Neural cell (in vitro differentiated cells): Measurements from ENCODE around the gene MIPOL1. TPM values are rescaled to one million over a fixed set of nuclear protein-coding genes. Genes with fewer than 3 reads are reported as not detected.
A peak's percentile ranks its signal among the peaks of the same experiment; 100 is the strongest.
"Not testable (repeated sequence)": the region's sequence is repeated elsewhere in the genome, so short reads cannot be mapped to it uniquely, and the experiment has no call there.

Experiments
- H2AFZ ChIP-seq: fragments of 200-600, 300-800 bp; sonication (generic), shearing (Covaris generic); 2 replicates; pipeline ENCODE4 v1.6.0; 2014; ENCODE audit warnings: low read depth, mild to moderate bottlenecking, antibody characterized with exemption, low read length, moderate library complexity
- H3F3A ChIP-seq: fragments of 200-600 bp; shearing (Covaris generic); 2 replicates; pipeline ENCODE4 v1.6.1; 2016; ENCODE audit warnings: mild to moderate bottlenecking, moderate library complexity, mixed read lengths, antibody characterized with exemption, low read length; ENCODE audit not compliant: insufficient read depth, poor library complexity, severe bottlenecking
- H3K27ac ChIP-seq: fragments of 200-600, 300-800 bp; sonication (generic), shearing (Covaris generic); 2 replicates; pipeline ENCODE4 v1.5.1; 2014; ENCODE audit warnings: mild to moderate bottlenecking, low read length, moderate library complexity
- H3K27me3 ChIP-seq: fragments of 300-800, 200-600 bp; sonication (generic), shearing (Covaris generic); 2 replicates; pipeline ENCODE4 v1.6.0; 2014; ENCODE audit warnings: mild to moderate bottlenecking, low read depth, low read length, moderate library complexity; ENCODE audit not compliant: insufficient read depth
- H3K36me3 ChIP-seq: fragments of 300-800, 200-600 bp; sonication (generic), shearing (Covaris generic); 2 replicates; pipeline ENCODE4 v1.5.1; 2014; ENCODE audit warnings: mild to moderate bottlenecking, antibody characterized with exemption, low read length, moderate library complexity; ENCODE audit not compliant: insufficient read depth
- H3K4me2 ChIP-seq: fragments of 300-800, 200-600 bp; sonication (generic), shearing (Covaris generic); 2 replicates; pipeline ENCODE4 v1.6.0; 2014; ENCODE audit warnings: mild to moderate bottlenecking, low read length
- H3K4me3 ChIP-seq: fragments of 300-800, 200-600 bp; sonication (generic), shearing (Covaris generic); 2 replicates; pipeline ENCODE4 v1.5.1; 2014; ENCODE audit warnings: mild to moderate bottlenecking, low read length, moderate library complexity
- H3K79me2 ChIP-seq: fragments of 200-600 bp; shearing (Covaris generic); replicated peaks from 2 replicates; pipeline ENCODE4 v1.6.0; 2014; ENCODE audit warnings: mild to moderate bottlenecking, low read length, moderate library complexity; ENCODE audit not compliant: insufficient read depth
- H3K9ac ChIP-seq: fragments of 300-800, 200-600 bp; sonication (generic), shearing (Covaris generic); 2 replicates; pipeline ENCODE4 v1.6.1; 2016; ENCODE audit warnings: mild to moderate bottlenecking, low read length, mixed read lengths
- H3K9me2 ChIP-seq: fragments of 200-600 bp; shearing (Covaris generic); 2 replicates; pipeline ENCODE4 v1.6.1; 2016; ENCODE audit warnings: mild to moderate bottlenecking, low read length, mixed read lengths; ENCODE audit not compliant: insufficient read depth
- H3K9me3 ChIP-seq: fragments of 200-600, 300-800 bp; sonication (generic), shearing (Covaris generic); 2 replicates; pipeline ENCODE4 v1.6.1; 2016; ENCODE audit warnings: mild to moderate bottlenecking, mixed run types, low read length, moderate library complexity, mixed read lengths
- H4K20me1 ChIP-seq: fragments of 200-600 bp; shearing (Covaris generic); 2 replicates; pipeline ENCODE4 v1.6.1; 2016; ENCODE audit warnings: mild to moderate bottlenecking, mixed run types; ENCODE audit not compliant: insufficient read depth
- EP300 ChIP-seq: fragments of 450-650 bp; conservative IDR thresholded peaks from 2 replicates; pipeline ENCODE4 v1.6.1; 2014; ENCODE audit warnings: antibody characterized with exemption, mild to moderate bottlenecking, moderate library complexity; ENCODE audit not compliant: poor library complexity, severe bottlenecking
- EZH2 ChIP-seq: fragments of 200-600, 300-800 bp; shearing (Covaris generic), sonication (generic); IDR thresholded peaks from 2 replicates; pipeline ENCODE4 v1.6.1; 2014; ENCODE audit warnings: antibody characterized with exemption, low read length, borderline replicate concordance, mild to moderate bottlenecking; ENCODE audit not compliant: insufficient read depth, poor library complexity, severe bottlenecking
- MXI1 ChIP-seq: fragments of 450-650 bp; conservative IDR thresholded peaks from 2 replicates; pipeline ENCODE4 v1.6.1; 2014; ENCODE audit warnings: antibody characterized with exemption, mild to moderate bottlenecking; ENCODE audit not compliant: poor library complexity, severe bottlenecking
- POLR2AphosphoS5 ChIP-seq: IDR thresholded peaks from 2 replicates; pipeline ENCODE4 v1.6.1; 2012
- RAD21 ChIP-seq: fragments of 450-650 bp; conservative IDR thresholded peaks from 2 replicates; pipeline ENCODE4 v1.6.1; 2014; ENCODE audit warnings: antibody characterized with exemption, mild to moderate bottlenecking, moderate library complexity
- SMC3 ChIP-seq: fragments of 450-650 bp; conservative IDR thresholded peaks from 2 replicates; pipeline ENCODE4 v1.6.1; 2014; ENCODE audit warnings: antibody characterized with exemption, mild to moderate bottlenecking, moderate library complexity; ENCODE audit not compliant: poor library complexity
- TAF1 ChIP-seq: IDR thresholded peaks from 2 replicates; pipeline ENCODE4 v1.6.1; 2012; ENCODE audit warnings: low read depth
- polyA plus RNA-seq: library from polyadenylated mRNA; depleted of rRNA; stranded (reverse); fragments of >200 nt; gene quantifications from 2 replicates; pipeline ENCODE4 v1.2.3, GENCODE V29; 2014
- TF ChIP-seq, protein P1 (sequence below): fragments of 450-650 bp; IDR thresholded peaks from 2 replicates; pipeline ENCODE4 v1.5.1; 2014; ENCODE audit warnings: antibody characterized with exemption, mild to moderate bottlenecking, moderate library complexity; ENCODE audit not compliant: poor library complexity, severe bottlenecking
- TF ChIP-seq, protein P2 (sequence below): IDR thresholded peaks from 2 replicates; pipeline ENCODE4 v1.6.1; 2012; ENCODE audit warnings: borderline replicate concordance

MIPOL1 gene
- polyA plus RNA-seq, 1 donor from 2014 or later, result 1.3 TPM

DNA sequence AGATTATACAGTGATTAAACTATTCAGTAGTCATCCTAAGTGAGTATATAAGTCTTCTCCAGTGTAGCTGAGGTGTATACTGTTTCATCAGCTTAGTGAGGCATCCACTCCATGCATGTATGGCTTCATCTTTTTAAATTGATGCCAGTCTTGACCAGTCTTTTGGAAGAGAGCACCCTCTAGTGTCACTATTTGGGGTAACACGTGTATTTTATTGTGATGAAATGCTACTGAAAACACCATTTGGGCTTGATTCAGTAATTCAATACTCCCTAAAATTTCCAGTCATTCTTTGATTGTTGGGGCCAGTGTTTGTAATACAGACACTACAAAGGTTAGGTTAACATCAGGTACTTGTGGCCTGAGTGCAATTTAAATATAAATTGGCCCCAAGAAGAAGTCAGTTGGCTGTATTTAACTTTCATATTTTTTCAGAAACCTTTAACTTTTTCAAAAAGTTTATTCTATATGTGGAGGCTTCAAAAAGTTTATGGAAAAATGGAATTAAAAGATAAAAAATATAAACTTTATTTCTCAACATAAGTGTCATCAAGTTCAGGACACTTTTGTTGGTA is 35.3 kb downstream of the MIPOL1 start:
- Histone ChIP-seq H3K4me2 (no peak overlapping the region), H3K27ac (no peak overlapping the region), H3K36me3 (no peaks in the 10 kb centered on the region), H3F3A (no peaks in the 10 kb centered on the region), H2AFZ (no peak overlapping the region), H3K9ac (no peak overlapping the region), H3K4me3 (no peak overlapping the region), H4K20me1 (no peaks in the 10 kb centered on the region), H3K79me2 (no peaks in the 10 kb centered on the region), H3K9me2 (no peaks in the 10 kb centered on the region), H3K27me3 (no peaks in the 10 kb centered on the region), H3K9me3 (no peaks in the 10 kb centered on the region)
- TF ChIP-seq EP300, result no peak
- no peak for TF ChIP-seq SMC3
- TF ChIP-seq, protein P1, sequence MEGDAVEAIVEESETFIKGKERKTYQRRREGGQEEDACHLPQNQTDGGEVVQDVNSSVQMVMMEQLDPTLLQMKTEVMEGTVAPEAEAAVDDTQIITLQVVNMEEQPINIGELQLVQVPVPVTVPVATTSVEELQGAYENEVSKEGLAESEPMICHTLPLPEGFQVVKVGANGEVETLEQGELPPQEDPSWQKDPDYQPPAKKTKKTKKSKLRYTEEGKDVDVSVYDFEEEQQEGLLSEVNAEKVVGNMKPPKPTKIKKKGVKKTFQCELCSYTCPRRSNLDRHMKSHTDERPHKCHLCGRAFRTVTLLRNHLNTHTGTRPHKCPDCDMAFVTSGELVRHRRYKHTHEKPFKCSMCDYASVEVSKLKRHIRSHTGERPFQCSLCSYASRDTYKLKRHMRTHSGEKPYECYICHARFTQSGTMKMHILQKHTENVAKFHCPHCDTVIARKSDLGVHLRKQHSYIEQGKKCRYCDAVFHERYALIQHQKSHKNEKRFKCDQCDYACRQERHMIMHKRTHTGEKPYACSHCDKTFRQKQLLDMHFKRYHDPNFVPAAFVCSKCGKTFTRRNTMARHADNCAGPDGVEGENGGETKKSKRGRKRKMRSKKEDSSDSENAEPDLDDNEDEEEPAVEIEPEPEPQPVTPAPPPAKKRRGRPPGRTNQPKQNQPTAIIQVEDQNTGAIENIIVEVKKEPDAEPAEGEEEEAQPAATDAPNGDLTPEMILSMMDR, result peak; percentile 43
- no peak for TF ChIP-seq RAD21
- TF ChIP-seq POLR2AphosphoS5, result no peak
- TF ChIP-seq, protein P2, sequence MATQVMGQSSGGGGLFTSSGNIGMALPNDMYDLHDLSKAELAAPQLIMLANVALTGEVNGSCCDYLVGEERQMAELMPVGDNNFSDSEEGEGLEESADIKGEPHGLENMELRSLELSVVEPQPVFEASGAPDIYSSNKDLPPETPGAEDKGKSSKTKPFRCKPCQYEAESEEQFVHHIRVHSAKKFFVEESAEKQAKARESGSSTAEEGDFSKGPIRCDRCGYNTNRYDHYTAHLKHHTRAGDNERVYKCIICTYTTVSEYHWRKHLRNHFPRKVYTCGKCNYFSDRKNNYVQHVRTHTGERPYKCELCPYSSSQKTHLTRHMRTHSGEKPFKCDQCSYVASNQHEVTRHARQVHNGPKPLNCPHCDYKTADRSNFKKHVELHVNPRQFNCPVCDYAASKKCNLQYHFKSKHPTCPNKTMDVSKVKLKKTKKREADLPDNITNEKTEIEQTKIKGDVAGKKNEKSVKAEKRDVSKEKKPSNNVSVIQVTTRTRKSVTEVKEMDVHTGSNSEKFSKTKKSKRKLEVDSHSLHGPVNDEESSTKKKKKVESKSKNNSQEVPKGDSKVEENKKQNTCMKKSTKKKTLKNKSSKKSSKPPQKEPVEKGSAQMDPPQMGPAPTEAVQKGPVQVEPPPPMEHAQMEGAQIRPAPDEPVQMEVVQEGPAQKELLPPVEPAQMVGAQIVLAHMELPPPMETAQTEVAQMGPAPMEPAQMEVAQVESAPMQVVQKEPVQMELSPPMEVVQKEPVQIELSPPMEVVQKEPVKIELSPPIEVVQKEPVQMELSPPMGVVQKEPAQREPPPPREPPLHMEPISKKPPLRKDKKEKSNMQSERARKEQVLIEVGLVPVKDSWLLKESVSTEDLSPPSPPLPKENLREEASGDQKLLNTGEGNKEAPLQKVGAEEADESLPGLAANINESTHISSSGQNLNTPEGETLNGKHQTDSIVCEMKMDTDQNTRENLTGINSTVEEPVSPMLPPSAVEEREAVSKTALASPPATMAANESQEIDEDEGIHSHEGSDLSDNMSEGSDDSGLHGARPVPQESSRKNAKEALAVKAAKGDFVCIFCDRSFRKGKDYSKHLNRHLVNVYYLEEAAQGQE, result no peak

DNA sequence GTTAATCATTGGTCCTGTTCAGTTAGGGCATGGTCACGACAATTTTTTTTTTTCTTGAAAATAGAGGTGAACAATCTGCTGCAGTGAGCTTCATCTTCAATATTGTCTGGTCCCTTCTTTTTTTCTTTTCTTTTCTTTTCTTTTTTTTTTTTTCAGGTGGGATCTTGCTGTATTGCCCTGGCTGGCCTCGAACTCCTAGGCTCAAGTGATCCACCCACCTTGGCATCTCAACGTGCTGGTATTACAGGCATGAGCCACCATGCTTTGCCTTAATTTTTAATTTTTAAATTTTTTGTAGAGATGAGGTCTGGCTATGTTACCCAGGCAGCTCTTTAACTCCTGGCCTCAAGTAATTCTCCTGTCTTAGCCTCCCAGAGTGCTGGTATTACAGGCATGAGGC is 36.5 kb downstream of the MIPOL1 start:
- Histone ChIP-seq H3K27ac (no peak overlapping the region), H3K36me3 (no peaks in the 10 kb centered on the region), H3K79me2 (no peaks in the 10 kb centered on the region), H3K9me3 (no peaks in the 10 kb centered on the region), H3F3A (no peaks in the 10 kb centered on the region), H3K4me3 (no peak overlapping the region), H4K20me1 (no peaks in the 10 kb centered on the region), H3K4me2 (no peak overlapping the region), H3K27me3 (no peaks in the 10 kb centered on the region), H3K9me2 (no peaks in the 10 kb centered on the region), H3K9ac (no peak overlapping the region), H2AFZ (no peak overlapping the region)
- TF ChIP-seq SMC3 (no peak), POLR2AphosphoS5 (no peak), EP300 (no peak), MXI1 (no peak), RAD21 (no peak), EZH2 (no peak), TAF1 (no peak)
- TF ChIP-seq, protein P1, result no peak
- TF ChIP-seq, protein P2, result no peak

DNA sequence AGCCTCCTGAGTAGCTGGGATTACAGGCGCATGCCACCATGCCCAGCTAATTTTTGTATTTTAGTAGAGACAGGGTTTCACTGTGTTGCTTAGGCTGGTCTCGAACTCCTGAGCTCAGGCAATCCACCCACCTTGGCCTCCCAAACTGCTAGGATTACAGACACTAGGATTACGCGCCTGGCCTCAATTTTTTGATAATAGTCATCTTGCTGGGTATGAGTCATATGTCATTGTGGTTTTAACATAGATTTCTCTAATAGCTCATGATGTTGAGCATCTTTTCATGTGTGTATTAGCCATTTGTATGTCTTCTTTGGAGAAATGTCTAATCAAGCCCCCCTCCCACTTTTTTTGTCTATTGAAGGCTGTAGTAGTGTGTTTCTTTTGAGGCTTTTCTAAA is 38.3 kb downstream of the MIPOL1 start:
- H3K4me3 ChIP-seq, H3K9me3 ChIP-seq, H3K27ac ChIP-seq, H3K4me2 ChIP-seq, H2AFZ ChIP-seq, H3F3A ChIP-seq, H3K36me3 ChIP-seq, H4K20me1 ChIP-seq, H3K9ac ChIP-seq, H3K9me2 ChIP-seq, H3K27me3 ChIP-seq, H3K79me2 ChIP-seq: not testable (repeated sequence)
